Left cardiac atrium (tissue), 4 donors: ENCODE data around the gene PSAPL1. TPM values are rescaled to one million over a fixed set of nuclear protein-coding genes. Genes with fewer than 3 reads are reported as not detected.

Experiments
- ATAC-seq, 2 donors: fragments of 200-7000 bp; cut with Tn5 transposase; one replicate each; pipeline ENCODE4 v1.9.1; 2020; ENCODE audit warnings: mild to moderate bottlenecking in 2 of 2, moderate library complexity in 2 of 2
- DNase-seq: peaks from one replicate; pipeline ENCODE4 v3.0.0-alpha.2; 2020
- intact Hi-C, 2 donors: fragments of 100-400 bp; cut with DNase I; formaldehyde crosslinking; loops; one replicate each; pipeline versions ENCODE4 v1.14.1 to v1.15.1; 2022 to 2023
- long read RNA-seq: library from polyadenylated mRNA; unstranded; transcript quantifications from one replicate; pipeline ENCODE4 v2.0.0, GENCODE V29; 2021
- total RNA-seq, 2 donors: library from RNA; stranded (reverse); fragmentation: NEBNext Ultra II Directional; extraction: Animal tissue kit (Norgen Biotek cat#: 25700); gene quantifications; one replicate each; pipeline ENCODE4 v1.2.1, GENCODE V29; 2021
- donor health status: DM: no; HTN: yes; CAD: no.
- donor health status: DM: no; HTN: yes; CAD: no; lungs with severe emphysema.
- donor health status: DM: yes; HTN: yes; CAD: no.
- donor health status: Dilated cardiomyopathy.

PSAPL1 gene
- total RNA-seq: not detected
- long read RNA-seq: 0 reads

GRCh38 chr4:7434766-7435150 is at the start of gene PSAPL1:
TSS of gene PSAPL1 (minus strand) at chr4:7434930. CDS start at chr4:7434879, 51 bp downstream.
- ATAC-seq: peak; percentile 82 to 97
- intact Hi-C loops: no loop called here
- peak; percentile 51 for DNase-seq

DNA sequence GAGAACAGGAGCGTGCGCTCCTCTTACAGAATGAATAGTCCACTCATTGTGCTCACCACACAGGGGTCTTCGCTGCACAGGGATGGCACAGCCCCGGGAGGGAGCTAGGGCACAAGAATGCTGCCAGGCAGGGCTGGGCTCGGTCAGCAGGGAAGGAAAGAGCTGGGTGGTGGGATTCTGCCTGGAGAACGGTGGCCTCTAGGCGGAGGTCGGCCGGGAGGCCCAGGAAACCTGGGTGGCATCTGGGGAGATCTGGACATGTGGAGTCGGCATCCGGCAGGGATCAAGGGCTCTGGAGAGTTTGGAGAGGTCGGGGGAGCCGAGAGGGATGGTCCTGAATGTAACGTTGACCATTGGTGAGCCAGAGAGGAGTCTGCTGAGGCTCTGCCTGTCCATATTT is 46.5 kb upstream of the PSAPL1 start:
- intact Hi-C loops: no loop called here
- DNase-seq: no peak
- ATAC-seq: no peak

GRCh38 chr4:7480423-7480822 is 45.7 kb upstream of the PSAPL1 start:
- intact Hi-C loops: no loop called here
- ATAC-seq (no peak), DNase-seq (no peak)

- ATAC-seq: no peak
- intact Hi-C loops: no loop called here
- no peak for DNase-seq
These were observed 43.9 kb upstream of the PSAPL1 start for GRCh38 chr4:7478665-7479064.

DNA sequence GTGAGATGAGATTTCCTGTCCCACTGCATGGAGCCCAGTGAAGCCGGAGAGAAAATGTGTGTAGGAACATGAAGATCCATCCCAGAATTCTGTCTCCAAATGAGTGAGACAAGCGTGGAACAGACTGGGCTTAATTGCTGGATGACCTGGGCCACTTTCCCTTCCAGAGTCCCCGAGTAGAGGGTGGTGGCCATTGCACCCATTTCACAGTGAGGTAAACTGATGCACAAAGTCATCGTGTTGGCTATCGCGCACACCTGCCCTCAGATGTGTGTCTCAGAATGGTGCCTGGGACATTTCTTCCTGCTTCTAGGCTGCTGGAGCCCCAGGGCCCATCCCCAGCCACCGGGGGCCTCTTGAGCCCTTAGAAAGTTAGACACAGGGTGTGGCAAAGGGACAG is 43.0 kb upstream of the PSAPL1 start:
- ATAC-seq (no peak), DNase-seq (no peak)
- intact Hi-C loops: no loop called here

DNA sequence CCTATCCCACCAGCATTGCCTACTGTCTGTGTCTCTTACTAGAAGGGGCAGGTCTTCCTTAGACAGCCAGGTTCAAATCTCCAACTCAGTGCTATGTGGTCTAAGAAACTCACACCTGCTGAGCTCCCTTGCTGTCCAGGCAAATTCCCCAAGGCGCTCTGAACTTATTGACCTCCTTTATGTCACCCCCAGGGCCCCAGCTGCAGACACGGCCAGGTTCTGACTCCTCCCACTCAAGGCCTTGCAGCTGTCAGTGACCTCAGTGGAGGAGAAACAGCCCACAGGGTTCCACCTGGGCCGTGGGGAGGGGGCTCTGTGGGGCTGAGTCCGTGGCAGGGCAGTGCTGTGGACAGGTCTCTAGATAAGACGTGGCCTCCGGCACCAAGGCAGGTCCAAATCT is 42.1 kb upstream of the PSAPL1 start:
- intact Hi-C loops: no loop called here
- DNase-seq: no peak

GRCh38 chr4:7475207-7475606 is 40.5 kb upstream of the PSAPL1 start:
- ATAC-seq: no peak
- intact Hi-C loops: no loop called here
- no peak for DNase-seq

More for the DNA sequence above, 42.1 kb upstream of the PSAPL1 start:
- ATAC-seq: no peak

GRCh38 chr4:7474320-7474719 is 39.6 kb upstream of the PSAPL1 start:
- ATAC-seq: no peak
- DNase-seq: no peak
- intact Hi-C loops: no loop called here

DNA sequence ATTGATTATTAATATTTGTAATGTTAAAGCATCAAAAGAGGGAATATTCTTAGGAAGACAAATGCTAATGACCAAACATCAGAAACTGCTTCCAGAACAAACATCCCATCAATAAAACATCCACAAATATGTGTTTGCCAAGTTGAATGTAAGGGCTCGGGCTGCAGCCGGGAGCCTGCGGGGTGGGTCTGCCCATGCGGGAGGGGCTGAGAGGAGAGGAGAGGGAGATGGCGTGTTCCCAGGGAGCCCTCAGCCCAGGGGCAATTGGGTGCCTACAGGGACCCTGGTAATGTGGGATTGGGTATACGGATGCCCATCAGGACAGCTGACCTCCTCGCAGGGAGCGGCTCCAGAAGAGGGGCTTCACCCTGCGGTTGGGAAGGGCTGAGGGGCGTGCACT is 38.4 kb upstream of the PSAPL1 start:
- no peak for ATAC-seq
- intact Hi-C loops: no loop called here
- no peak for DNase-seq

DNA sequence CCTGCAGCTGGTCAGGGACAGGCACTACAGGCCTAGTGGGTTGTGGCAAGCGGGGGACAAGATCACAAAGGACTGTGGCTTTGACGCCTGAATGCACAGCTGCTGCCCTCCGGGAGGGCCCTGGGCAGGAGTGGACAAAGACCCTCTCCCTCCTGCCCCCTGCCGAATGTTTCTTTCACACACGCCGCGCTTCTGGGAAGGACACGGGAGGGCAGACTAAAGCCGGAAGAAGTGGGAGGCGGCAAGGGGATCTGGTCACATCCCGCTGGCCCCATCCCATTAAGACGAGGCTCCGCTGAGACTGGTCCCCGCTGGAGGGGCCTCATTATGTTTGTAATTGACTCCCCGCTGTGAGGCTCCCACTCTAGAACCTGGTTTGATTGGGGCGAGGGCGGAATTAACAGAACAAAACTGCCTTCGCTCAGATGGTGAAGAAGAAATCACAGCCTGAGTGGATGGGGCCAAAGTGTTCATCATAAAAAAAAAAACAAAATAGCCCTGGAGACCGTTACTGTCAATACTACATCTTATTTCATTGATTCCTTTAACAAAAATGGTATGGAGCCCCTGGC is 37.8 kb upstream of the PSAPL1 start:
- intact Hi-C loops: no loop called here
- no peak for ATAC-seq
- no peak for DNase-seq

GRCh38 chr4:7470522-7471128 is 35.9 kb upstream of the PSAPL1 start:
- ATAC-seq: no peak
- no peak for DNase-seq
- intact Hi-C loops: no loop called here

GRCh38 chr4:7470111-7470510 is 35.4 kb upstream of the PSAPL1 start:
- DNase-seq (no peak), ATAC-seq (no peak)

DNA sequence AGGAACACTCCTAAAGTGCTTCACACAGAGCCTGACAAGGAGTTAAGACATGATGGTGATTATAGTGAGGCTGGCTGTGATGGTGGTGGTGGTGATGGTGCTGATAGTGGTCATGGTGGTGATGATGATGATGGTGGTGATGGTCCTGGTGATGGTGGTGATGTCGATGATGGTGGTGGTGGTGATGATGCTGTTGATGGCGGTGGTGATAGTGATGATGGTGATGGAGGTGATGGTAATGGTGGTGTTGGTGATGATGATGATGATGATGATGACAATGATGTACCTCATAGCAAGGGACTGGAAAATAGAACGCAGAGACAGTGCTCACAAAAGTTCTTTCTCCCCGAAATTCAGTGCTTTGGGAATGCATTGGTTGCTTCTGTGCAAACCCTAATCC is 34.3 kb upstream of the PSAPL1 start:
- ATAC-seq: no peak
- no peak for DNase-seq
- intact Hi-C loops: no loop called here

More at GRCh38 chr4:7470111-7470510, 35.4 kb upstream of the PSAPL1 start:
- intact Hi-C loops: no loop called here

- intact Hi-C loops: no loop called here
- ATAC-seq (peak in 1 of 2 donors; percentile 10), DNase-seq (no peak)
These were observed 32.7 kb upstream of the PSAPL1 start for GRCh38 chr4:7467471-7467870.

DNA sequence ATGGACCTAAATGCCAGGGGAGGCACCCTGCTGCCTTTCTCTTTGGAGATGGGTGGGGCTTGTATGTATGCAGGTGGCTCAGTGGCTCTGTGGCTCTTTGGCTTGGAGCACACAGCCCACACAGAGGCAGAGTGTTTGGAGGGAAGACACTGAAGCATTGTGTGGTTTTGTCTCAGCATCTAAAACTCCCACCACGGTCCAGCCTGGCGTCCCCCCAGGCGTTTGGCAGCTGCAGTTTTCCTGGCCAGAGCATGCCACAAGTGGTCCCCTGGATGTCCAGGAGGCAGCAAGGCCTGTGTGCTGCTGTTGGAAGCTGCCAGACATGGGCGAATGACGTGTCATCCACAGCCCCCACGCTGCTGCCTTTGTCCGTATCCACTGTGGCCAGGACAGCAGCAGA is 32.2 kb upstream of the PSAPL1 start:
- ATAC-seq: no peak
- intact Hi-C loops: no loop called here
- DNase-seq: no peak

DNA sequence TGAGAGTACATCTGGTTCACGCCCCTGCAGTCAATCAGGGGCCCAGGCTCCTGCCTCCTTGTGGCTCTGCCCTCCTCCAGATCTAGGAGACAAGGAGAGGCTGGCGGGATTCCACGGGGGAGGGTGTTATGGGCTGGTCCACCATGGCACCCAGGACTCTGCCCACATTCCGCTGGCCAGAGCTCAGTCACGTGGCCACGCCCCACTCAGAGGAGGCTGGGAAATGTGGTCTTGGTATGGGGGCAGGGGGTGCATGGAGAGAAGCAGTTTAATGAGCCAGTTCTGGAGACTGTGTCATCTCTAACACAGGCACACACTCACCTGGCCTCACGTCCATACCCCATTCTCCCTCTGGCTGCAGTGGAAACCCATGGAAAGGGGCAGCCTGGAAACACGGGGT is 31.5 kb upstream of the PSAPL1 start:
- ATAC-seq: no peak
- no peak for DNase-seq
- intact Hi-C loops: no loop called here

- ATAC-seq (no peak), DNase-seq (no peak)
- intact Hi-C loops: no loop called here
These were observed 30.3 kb upstream of the PSAPL1 start for GRCh38 chr4:7465017-7465416.

- ATAC-seq: no peak
- intact Hi-C loops: loop anchor here in 1 of 2 donors (5.0 kb wide), 1 partner anchor 253 kb away; no protein-coding TSS in a partner anchor
These were observed 29.5 kb upstream of the PSAPL1 start for GRCh38 chr4:7464259-7464655.

GRCh38 chr4:7463566-7464258 is 29.0 kb upstream of the PSAPL1 start:
- ATAC-seq: peak in 1 of 2 donors; percentile 52
- DNase-seq: no peak

More at GRCh38 chr4:7464259-7464655, 29.5 kb upstream of the PSAPL1 start:
- DNase-seq: no peak

GRCh38 chr4:7462509-7462971 is 27.8 kb upstream of the PSAPL1 start:
- peak in 1 of 2 donors; percentile 40 for ATAC-seq
- intact Hi-C loops: loop anchor here (2.0 to 5.0 kb wide), 2 partner anchors 255 to 256 kb away; no protein-coding TSS in a partner anchor
- no peak for DNase-seq

More at GRCh38 chr4:7463566-7464258, 29.0 kb upstream of the PSAPL1 start:
- intact Hi-C loops: loop anchor here (2.0 to 5.0 kb wide), 2 partner anchors 254 to 255 kb away; no protein-coding TSS in a partner anchor
